GM19455 (cell line): ENCODE data around the gene METTL21C.

Experiments used
- ATAC-seq: cut with Tn5 transposase; IDR thresholded peaks from one replicate; pipeline ENCODE4 v1.9.1; 2021; ENCODE audit not compliant: unreplicated experiment

METTL21C gene

DNA sequence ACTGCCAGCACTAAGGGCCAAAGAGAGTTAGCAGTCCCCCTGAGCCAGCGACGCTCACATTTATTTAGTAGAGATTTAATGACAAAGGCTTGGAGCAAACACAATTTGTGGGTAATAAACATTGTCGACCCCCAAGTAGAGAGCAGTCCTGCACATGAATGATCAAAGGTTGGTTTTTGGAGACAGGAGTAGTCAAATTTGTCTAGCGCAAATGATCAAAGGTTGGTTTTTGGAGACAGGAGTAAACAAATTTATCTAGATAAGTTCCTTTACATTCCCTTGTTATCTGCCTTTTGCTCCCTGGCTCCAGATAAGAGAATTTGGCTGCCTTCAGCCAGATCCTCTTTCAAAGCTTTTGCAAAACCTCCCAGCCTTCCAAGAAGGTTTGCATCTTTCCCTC, 26.9 kb downstream of the METTL21C start:
- no peak for ATAC-seq

DNA sequence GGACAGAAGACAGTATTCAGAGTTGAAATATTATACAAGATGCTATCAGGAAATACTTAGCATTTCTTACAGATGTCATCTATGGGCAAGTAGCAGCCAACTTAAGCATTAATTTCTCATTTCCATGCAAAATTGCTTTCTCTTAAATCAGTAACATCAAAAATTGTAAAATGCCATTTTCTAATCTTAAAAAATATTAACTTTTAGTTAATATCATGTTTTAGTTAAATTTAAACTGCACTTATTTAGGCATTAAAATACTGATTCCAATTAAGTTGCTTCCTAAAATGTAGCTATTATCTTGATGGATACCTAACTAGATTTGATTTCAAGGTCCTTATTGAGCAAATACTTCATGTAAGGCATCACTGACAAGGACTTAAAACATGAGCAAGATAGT, 27.8 kb downstream of the METTL21C start:
- no peak for ATAC-seq

DNA sequence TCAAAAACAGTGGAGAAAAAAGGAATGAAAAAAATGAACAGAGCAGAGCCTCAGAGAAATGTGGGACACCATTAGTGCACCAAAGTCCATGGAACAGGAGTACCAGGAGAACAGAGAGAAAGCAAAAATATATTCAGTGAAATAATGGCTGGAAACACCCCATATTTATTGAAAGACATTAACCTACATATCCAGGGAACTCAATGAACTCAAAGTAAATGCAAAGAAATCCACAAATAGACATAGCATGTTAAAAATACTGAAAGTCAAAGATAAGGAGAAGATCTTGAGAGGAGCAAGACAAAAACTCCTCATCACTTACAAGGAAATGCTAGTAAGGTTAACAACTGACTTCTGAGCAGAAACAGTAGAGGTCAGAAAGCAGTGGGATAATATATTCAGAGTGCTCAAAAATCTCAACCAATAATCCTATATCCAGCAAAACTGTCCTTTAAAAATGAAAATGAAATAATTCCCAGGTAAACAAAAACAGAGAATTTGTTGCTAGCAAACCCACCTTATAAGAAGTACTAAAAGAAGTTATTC, 35.6 kb downstream of the METTL21C start:
- no peak for ATAC-seq

DNA sequence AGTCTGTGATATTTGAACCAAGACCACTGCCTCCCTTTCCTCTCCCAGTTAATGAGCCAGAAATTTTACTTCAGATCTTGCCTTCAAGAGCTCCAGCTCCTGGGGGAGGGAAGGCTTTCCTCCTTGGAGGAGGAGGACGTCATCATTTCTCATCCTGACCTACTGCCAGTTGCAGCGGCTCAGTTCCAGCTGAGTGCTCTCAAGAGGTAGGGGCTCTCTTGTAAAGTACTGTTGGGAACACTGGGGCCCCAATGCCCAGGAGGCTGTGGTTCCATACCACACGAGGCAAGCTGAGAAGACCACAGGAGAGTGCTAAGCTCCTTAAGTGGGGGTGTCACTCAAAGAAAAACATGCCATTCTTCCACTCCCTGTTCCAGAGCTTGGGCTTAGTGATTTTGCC, 36.2 kb downstream of the METTL21C start:
- ATAC-seq: no peak

DNA sequence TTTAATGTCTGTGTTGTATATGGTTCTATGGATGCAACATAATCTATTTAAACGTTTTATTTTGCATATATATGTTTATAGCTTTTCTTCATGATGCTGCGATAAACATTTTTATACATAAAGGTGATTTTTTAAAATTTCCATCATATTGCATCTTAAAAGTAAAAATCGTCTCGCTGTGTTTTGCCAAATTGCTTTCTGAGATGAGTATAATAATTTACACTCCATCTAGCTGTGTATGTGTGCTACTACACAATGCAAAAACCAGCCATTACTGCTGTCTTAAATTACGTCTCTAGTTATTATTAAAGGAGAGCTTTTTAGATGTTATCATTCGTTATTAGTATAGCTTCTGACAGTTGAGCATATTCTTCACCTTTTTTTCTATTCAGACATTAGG, 37.2 kb downstream of the METTL21C start:
- ATAC-seq: no peak

DNA sequence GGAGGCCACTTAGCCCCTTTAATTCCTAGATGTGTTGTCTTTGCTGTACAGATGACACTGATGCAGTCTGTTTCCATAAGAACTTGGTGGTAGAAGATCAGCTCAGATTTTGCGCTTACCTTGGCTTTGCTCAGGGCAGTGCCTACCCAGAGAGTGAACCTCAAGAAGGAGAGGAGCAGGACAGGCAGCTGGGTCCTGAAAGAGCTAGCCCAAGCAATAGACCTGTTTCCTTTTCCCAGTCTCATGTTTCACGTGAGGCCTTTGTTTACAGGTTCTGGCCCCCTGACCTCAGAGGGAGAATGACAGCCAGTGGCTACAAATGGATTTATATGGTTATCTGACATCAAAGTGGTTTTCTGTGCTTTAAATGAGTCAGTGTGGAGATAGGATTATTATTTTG, 40.1 kb downstream of the METTL21C start:
- no peak for ATAC-seq

DNA sequence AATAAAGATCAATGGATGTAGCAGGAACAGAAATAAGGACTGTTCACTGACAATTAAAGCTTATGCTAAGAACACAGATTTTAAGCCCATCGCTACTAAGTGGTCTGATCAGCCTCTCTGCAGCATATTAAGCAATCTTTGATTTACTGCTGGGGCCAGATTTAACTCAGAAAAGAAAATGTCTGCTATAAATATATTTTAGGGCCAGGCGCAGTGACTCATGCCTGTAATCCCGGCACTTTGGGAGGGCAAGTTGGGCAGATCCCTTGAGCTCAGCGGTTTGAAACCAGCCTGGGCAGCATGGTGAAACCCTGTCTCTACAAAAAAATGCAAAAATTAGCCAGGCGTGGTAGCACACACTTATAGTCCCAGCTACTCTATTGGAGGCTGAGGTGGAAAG, 43.0 kb downstream of the METTL21C start:
- ATAC-seq: no peak

DNA sequence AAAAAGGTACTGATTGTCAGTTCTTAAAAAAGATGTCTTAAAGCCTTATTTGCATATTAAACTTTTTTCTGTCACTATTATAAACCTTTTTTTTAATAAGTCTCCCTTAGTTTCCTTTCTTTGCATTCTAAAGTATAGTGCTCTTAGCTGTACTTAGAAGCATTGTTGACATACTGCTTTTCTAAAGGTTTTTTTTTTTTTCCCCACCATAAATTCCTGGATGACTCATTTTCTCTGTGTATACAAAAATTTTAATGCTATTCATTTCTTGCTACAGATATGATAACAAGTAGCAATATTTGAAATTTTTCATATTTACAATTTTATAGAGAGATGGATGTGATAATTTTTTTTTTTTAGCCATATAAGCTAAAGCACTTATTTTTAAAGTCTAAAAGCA, 43.5 kb downstream of the METTL21C start:
- no peak for ATAC-seq

DNA sequence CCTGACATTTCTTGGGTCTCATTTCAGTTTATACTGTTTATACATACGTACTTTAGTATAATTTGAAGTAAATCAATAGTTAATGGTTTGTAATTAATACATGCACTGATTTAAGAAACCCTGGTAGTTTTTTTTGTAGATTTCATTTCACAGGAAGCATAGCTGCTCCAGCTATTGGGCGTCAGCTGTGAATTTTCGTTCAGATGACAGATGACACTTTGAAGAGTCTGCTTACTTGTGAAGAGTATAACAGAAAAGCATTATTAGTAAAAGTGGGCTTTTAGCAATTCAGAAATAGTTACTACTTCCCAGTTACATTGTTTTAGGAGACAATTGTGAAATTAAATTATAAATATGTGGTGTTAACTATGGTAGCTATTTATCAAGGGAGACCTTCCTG, 44.4 kb downstream of the METTL21C start:
- ATAC-seq: no peak

DNA sequence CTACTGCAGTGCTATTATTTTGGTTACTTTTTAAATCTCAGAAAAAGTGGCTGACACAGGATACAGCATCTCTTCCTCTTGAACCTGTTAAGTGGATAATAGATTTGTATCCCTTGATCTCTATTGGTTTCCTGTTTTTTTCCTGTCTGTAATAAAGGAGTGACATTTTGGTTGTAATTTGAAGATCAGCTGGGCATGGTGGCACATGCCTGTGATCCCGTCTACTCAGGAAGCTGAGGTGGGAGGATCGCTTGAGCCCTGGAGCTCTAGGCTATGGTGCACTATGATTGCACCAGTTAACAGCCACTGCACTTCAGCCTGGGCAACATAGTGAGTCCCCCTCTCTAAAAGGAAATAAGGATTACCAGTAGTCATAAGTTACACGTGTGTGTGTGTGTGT, 46.8 kb downstream of the METTL21C start:
- ATAC-seq: no peak

DNA sequence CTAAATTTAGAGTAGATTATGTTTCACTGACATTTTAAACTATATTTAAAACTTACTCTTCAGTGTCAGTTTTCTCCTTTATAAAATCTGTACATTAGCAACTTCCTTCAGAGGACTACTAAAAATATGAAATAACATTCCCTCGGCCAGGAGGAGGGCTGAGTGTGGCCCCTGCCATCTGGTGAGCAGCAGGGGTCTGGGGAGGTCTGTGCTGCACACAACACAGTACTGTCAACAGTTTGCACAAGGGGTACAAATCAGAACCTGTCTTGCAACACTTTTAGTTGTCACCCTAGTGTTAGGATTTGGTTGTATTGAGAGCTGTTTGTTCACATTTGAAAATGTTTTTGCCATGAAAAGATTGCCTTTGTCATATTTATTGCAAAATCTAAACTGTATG, 49.1 kb downstream of the METTL21C start:
- ATAC-seq: no peak

DNA sequence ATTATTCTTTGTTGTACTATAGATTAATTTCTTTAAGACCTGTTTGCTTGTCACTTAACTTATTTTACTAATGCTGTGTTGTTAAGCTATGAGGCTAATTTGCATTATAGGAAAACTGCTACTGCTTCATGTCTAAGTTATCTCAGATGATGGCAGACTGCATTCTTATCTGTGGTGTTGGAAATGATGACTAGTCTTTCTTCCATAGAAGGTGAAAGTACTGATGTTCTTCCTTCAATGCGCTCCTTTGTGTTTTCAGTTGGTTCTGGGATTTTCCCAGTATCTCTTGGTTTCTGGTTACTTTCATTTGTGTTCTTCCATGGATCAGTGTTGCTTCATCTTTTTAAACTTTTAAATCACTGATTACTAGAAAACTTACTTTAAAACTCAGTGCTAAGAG, 51.2 kb downstream of the METTL21C start:
- no peak for ATAC-seq

DNA sequence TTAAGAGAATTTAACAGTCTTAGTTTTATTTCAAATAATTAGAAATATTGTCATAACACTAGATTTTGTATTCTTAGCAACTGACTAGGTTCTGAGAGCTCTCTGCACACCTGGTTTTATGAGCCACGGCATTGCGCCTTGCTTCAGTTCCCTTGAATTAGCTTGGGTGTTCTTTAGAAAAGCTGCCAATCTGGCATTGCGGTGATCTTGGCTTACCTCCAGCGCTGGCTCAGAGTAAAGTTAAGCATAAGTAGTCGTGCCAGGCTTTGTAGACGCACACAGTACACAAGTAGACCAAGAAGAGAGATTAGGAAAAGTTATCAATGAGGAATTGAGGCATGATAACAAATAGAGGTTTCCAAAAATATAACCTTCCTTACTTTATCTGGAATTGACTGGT, 52.4 kb downstream of the METTL21C start:
- no peak for ATAC-seq

DNA sequence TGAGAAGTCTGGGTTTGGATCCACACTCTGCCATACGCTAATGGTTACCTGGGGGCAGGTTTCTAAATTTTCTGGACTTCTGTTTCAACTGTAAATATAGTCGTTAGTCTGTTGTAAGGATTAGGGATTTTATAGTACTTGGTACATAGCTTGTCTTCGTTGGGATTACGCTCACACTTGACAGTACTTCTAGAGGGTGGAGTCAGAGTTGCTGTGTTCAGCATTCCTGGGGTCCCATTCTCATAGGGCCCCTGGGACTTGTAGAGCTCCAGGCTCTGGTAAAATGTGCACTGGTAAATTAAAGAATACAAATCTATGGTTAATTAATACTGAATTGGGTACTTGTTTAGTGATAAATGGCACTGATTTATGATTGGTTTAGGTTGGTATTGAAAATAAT, 52.8 kb downstream of the METTL21C start:
- ATAC-seq: no peak

DNA sequence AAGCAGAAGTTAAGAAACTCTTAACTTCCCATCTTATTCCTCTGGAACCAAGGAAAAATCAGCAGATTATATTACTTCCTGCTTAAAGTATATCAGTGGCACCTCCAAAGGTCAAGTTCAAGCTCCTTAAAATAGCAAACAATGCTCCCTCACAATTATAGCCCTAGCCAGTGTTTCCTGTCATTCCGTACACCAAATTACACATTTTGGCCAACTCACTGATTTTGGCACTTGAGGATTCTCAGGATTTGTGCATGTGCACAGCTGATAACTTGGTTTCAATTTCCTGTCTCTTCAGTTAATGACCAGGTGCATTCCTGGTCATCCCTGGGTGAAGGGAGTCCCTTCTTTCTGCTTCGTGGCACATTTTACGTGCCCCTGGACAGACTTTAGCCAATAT, 56.1 kb downstream of the METTL21C start:
- no peak for ATAC-seq
